Right ventricle myocardium superior (tissue), 1 donor: ENCODE measurements around the gene AKR1E2. TPM values are rescaled to one million over a fixed set of nuclear protein-coding genes. Genes with fewer than 3 reads are reported as not detected.

Experiments
- ATAC-seq: fragments of 200-7000 bp; cut with Tn5 transposase; one replicate; pipeline ENCODE4 v1.9.1; 2020; ENCODE audit warnings: mild to moderate bottlenecking; ENCODE audit not compliant: poor library complexity
- DNase-seq: peaks from one replicate; pipeline ENCODE4 v3.0.0-alpha.2; 2020
- intact Hi-C: fragments of 100-400 bp; cut with DNase I; formaldehyde crosslinking; loops from one replicate; pipeline ENCODE4 v1.11.2; 2022
- total RNA-seq: library from RNA; stranded (reverse); fragmentation: NEBNext Ultra II Directional; extraction: Animal tissue kit (Norgen Biotek cat#: 25700); gene quantifications from one replicate; pipeline ENCODE4 v1.2.1, GENCODE V29; 2021
- donor health status: DM: no; HTN: yes; CAD: no; lungs with severe emphysema.

Gene AKR1E2
- total RNA-seq, 1 donor from 2014 or later: 5.1 TPM

DNA sequence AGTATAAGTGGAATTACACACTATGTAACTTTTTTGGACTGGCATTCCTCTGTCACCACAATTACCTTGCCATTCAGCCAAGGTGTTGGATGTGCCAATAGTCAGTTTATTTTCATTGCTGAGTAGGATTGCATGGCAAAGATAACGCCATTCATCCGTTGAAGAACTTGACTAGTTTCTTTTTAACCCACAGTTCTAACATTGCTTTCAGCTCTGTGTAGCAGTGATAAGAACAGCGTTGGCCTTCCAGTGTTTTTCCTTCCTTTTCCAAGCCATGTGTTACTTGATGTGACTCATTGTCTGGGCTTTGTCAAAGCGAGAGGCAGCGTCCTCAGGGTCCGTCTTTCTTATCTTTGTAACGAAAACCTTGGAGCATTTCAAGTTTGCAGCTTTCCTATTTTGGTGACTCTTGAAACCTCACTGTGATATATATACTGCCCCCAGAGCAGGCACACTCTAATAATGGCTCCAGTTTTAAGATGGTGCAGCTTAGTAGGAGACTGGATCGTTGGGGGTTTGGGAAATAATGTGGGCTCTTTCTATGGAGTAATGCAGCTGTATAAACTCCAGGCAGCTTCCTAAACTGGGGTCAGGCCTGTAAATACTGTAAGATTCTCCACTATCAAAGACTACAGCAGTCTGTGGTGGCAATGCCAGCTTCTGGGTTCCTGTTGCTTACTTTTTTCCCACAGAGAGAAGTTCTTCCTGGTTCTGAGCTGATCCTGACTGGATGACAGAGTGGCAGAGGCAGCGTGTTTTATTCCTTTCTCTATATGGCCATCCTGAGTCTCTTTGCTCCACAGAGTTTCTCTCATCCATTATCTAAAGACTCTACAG is 41.7 kb downstream of the AKR1E2 start:
- ATAC-seq: peak; percentile 97
- intact Hi-C loops: no loop called here
- DNase-seq: no peak

DNA sequence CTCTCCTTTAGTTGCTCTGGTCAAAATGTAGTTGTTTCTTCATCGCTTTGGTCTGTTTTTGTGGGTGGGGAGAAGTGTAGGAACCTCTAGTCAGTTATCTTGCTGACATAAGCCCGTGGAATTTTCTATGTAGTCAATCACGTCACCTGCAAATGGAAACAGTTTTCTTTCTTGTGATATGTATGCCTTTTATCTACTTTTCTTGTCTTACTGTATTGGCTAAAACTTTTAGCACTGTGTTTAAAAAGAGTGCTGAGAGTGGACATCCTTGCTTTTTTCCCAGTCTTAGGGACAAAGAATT is 42.3 kb downstream of the AKR1E2 start:
- DNase-seq (no peak), ATAC-seq (no peak)
- intact Hi-C loops: no loop called here

DNA sequence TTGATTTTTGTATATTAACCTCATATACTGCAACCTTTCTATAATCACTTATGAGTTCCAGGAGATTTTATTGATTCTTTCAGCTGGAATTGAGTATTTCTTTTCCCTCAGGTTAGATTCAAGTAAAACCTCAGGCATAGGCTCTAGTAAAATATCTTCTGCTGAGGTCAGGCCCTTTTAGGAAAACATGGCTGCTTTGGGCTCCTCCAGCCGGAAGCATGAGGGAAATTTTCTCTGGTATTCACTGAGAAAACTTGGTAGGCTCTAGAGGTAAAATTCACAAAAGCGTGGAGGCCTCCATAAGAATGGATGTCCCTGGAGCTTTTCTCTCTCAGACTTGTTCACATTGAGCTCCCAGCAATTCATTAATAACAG is 56.7 kb downstream of the AKR1E2 start:
- ATAC-seq (no peak), DNase-seq (no peak)
- intact Hi-C loops: no loop called here

DNA sequence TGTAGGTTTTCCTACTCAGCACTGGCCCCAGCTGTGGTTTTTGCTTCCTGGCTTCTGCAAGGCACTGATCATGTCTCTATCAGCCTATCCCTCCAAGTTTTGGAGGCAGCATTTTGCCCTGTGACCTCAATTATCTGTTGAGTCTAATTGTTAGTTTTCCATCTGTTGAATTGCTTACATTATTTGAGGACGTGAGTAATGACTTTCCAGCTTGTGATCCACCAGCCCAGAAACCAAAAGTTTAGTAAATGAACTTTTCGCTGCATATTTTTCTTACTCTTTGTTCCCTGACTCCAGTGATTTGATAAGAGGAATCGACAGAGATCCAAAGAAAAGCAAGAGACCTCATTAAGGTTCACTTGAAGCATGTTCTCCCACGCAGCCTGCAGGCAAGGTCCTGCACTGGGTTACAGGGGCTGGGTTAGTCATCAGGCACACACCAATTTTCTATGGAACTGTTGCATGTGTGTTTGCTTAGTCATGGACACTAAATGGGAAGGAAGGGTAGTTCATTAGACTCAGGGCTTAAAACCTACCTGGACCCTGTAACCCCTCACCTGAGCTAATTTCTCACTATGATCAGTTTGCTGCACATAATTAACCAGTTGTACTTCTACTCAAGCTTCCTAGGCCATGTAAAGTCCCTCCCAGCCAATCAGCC is 57.2 kb downstream of the AKR1E2 start:
- DNase-seq: no peak
- intact Hi-C loops: no loop called here
- no peak for ATAC-seq

DNA sequence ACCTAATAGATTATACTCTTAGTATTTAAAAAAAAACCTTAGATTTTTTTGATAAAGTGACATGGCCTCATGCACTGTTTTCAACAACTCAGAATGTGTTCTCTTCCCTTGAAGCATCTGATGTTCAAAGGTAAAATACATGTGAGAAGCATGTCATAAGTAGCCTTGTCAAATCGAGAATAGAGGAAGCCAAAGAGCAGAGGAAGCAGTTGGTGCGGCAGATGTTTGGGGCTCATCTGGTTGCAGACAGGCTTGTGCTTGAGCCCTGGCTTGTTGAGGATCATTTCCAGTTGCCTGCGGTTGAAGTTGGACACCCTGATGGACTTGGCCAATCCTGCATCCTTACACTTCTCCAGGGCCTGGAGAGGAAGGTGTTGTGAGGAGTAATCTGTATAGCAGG is 59.2 kb downstream of the AKR1E2 start:
- no peak for DNase-seq
- intact Hi-C loops: no loop called here
- no peak for ATAC-seq

DNA sequence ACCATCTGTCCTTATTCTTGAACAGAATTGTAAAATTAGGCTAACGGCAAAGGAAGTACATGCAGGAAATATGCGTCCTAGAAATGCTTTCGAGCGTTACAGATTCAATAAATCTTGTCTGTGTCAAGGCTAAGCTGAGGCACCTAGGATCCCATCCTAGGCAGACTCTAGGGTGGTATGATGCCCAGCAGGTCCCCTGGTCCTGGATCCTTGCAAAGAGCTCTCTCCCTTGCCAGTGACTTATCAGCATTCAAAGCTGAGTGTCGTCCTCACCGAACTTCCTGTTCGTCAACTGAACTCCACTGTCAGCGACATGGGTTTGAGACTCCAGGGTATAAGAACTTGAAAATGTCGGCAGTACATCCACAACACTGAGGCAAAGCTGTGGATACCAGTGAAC is 61.5 kb downstream of the AKR1E2 start:
- no peak for DNase-seq
- intact Hi-C loops: no loop called here
- ATAC-seq: no peak

DNA sequence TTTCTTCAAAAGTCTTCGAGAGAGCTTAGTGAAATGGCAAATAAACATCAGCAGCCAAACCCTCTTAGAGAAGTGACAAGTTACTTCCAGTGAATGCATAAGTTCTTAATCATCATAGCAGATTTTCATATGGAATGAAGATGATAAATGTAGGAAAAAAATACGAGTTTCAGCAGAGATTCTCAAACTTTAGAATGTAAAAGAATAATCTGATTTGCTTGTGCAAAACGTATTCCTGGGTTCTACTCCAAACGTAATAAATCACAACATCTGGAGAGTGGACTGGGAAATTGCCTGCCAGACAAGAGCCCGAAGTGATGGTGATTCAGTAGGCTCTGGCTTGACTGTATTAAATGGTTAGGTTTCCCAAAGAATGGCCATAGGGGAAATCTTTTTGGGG is 62.2 kb downstream of the AKR1E2 start:
- DNase-seq (no peak), ATAC-seq (no peak)
- intact Hi-C loops: no loop called here

DNA sequence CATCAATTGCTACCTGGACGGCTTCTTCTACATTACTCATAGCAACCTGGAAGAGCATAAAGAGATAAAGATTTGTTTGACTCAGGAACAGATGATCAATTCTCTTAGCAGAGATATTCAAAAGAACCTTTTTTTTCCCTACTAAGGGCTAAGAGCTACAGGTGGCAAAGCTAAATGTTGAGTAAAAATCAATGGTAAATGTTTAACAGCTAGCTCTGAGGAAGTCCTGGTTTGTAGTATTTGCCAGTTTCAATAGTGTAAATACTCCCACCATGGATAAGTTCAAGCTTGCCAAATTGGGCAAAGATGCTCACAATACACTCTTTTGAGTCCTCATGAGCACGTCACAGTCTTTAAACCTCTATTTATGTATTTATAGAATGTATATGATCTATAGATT is 64.0 kb downstream of the AKR1E2 start:
- intact Hi-C loops: no loop called here
- DNase-seq (no peak), ATAC-seq (no peak)

DNA sequence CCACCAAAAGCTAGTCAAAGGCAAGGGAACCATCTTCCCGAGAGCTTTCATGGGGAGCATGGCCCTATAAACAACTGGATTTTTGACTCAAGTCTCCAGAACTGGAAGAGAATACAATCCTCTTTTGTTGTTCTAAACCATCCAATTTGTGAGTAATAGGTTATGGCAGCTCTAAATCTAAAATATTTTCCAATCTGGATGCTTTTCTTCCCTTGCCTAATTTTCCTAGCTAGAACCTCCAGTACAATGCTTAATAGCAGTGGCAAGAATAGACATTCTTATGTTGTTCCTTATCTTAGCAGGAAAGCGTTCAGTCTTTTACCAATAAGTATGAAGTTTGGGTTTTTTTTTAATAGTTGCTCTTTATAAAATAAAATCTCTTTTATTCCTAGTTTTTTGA is 66.7 kb downstream of the AKR1E2 start:
- no peak for DNase-seq
- intact Hi-C loops: no loop called here
- peak; percentile 49 for ATAC-seq

DNA sequence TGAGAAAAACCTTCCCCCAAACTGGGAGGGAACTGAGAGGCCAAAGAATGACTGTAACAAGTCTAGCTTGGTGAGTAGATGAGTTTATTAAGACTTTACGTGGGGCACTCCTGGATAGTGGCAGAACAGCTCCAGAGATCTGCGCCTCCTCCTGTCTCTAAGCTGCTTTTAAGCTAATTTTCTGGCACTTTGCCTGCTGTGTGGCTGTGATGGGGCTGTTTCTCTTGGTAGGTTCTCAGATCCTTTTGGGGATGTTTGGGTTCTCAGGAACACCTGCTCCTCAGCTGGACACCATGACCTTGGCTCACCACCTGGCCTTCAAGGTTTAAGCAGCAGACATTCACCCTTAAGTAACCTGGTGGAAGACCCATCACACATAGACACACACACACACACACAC is 68.3 kb downstream of the AKR1E2 start:
- no peak for DNase-seq
- ATAC-seq: no peak
- intact Hi-C loops: no loop called here

Other genes starting within 250 kb of the AKR1E2 start
- 31.4 TPM for gene AKR1C1, start 137.2 kb downstream of the AKR1E2 start, total RNA-seq
- 25.5 TPM for gene AKR1C2, start 177.7 kb downstream of the AKR1E2 start, total RNA-seq